SH-SY5Y (cell line): ENCODE measurements around the gene EIF4A3.

Experiments
- GATA2 ChIP-seq: IDR thresholded peaks from 2 replicates; pipeline ENCODE4 v1.6.1; 2011; ENCODE audit warnings: mild to moderate bottlenecking, low read depth, low read length
- GATA3 ChIP-seq: IDR thresholded peaks from 2 replicates; pipeline ENCODE4 v1.6.1; 2011; ENCODE audit warnings: low read depth, mild to moderate bottlenecking, low read length, moderate library complexity

DNA sequence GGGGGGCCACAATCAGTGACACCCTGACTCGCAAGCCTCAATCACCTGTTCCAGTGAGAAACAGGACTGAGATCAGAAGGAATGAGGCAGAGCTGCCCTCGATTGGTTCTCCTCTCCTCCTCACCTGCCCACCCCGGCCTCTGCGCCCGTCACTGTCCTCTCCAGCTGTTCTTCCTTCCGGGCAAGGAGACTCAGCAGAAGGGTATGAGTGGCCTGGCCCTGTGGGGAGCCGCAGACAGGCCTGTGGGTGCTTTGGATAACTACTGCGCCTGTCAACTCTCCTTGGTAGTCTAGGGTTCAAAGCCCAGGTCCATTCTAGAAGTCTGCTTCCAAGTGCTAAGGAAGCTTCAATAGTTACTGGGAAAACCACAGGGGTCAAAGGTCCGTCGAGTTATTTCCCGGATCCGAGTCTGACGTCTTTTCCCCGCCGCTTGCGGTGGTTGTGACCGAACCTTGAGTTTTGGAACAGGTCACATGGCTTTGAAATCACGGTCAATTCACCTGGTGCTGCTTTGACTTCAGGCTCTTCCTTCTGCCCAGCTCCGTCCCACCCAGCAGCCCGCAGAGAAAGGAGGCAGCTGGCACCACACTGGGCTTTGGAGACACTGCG, 31.2 kb upstream of the EIF4A3 start:
- no peak for TF ChIP-seq GATA2
- no peak for TF ChIP-seq GATA3
